HCT116 (cell line): ENCODE results near the gene SRGAP3.

Experiments
- CTCF ChIP-seq, 3 experiments: fragments of 200-600 bp in 1 of 3; sonication (generic) in 1 of 3; IDR thresholded peaks in 2 of 3; conservative IDR thresholded peaks in 1 of 3; 2 replicates each; pipeline ENCODE4 v1.5.1; 2012 to 2017; ENCODE audit warnings: low read depth in 2 of 3, low read length in 2 of 3, antibody characterized with exemption in 1 of 3, borderline replicate concordance in 1 of 3, control low read depth in 1 of 3, mild to moderate bottlenecking in 1 of 3, mixed read lengths in 1 of 3, mixed run types in 1 of 3, moderate library complexity in 1 of 3; ENCODE audit not compliant: insufficient read depth in 1 of 3
- EGR1 ChIP-seq: IDR thresholded peaks from 2 replicates; pipeline ENCODE4 v1.6.1; 2012; ENCODE audit warnings: low read depth
- EZH2 ChIP-seq: fragments of 200-600 bp; sonication (generic); IDR thresholded peaks from 2 replicates; pipeline ENCODE4 v1.6.1; 2017; ENCODE audit warnings: antibody characterized with exemption, mixed run types
- JUND ChIP-seq: IDR thresholded peaks from 2 replicates; pipeline ENCODE4 v1.6.1; 2012
- MAX ChIP-seq: IDR thresholded peaks from 2 replicates; pipeline ENCODE4 v1.6.1; 2012
- POLR2A ChIP-seq: IDR thresholded peaks from 2 replicates; pipeline ENCODE4 v1.7.0; 2011; ENCODE audit warnings: borderline replicate concordance; ENCODE audit not compliant: insufficient read depth, insufficient read length; ENCODE audit errors: extremely low read depth
- POLR2AphosphoS5 ChIP-seq: IDR thresholded peaks from 2 replicates; pipeline ENCODE4 v1.6.1; 2011; ENCODE audit warnings: mild to moderate bottlenecking, low read depth, low read length, moderate library complexity
- REST ChIP-seq: IDR thresholded peaks from 2 replicates; pipeline ENCODE4 v1.6.1; 2012; ENCODE audit warnings: low read depth
- SIN3A ChIP-seq: IDR thresholded peaks from 2 replicates; pipeline ENCODE4 v1.6.1; 2012; ENCODE audit warnings: low read depth
- SRF ChIP-seq: IDR thresholded peaks from 2 replicates; pipeline ENCODE4 v1.6.1; 2012; ENCODE audit warnings: low read depth
- YY1 ChIP-seq: IDR thresholded peaks from 2 replicates; pipeline ENCODE4 v1.6.1; 2011; ENCODE audit warnings: low read length, low read depth, moderate library complexity, mild to moderate bottlenecking; ENCODE audit not compliant: insufficient replicate concordance; ENCODE audit errors: extremely low read depth
- ZNF274 ChIP-seq: fragments of 200-500 bp; sonication (Bioruptor generic); IDR thresholded peaks from 2 replicates; pipeline ENCODE4 v1.6.1; 2014; ENCODE audit warnings: mild to moderate bottlenecking, low read depth, low read length, inconsistent platforms

GRCh38 chr3:8987226-8987625 is 262.2 kb downstream of the SRGAP3 start:
- TF ChIP-seq MAX = no peak
- no peak for TF ChIP-seq CTCF (IDR thresholded peaks at IDR 0.05 in 2 of 3, conservative IDR thresholded peaks at IDR 0.05 in 1 of 3; ENCODE audit: borderline replicate concordance in 1 of 3, insufficient read depth in 1 of 3, low read depth in 2 of 3, low read length in 2 of 3)
- TF ChIP-seq EZH2 = no peak
- TF ChIP-seq POLR2A = no peak
- TF ChIP-seq YY1 = no peak
- no peak for TF ChIP-seq REST
- no peak for TF ChIP-seq JUND
- TF ChIP-seq SRF = no peak
- TF ChIP-seq ZNF274 = no peak
- no peak for TF ChIP-seq SIN3A
- TF ChIP-seq POLR2AphosphoS5 = no peak
- no peak for TF ChIP-seq EGR1
